Caco-2 (cell line): ENCODE results near the gene RFPL1. TPM values are rescaled to one million over a fixed set of nuclear protein-coding genes. Genes with fewer than 3 reads are reported as not detected.

Experiments
- BruUV-seq: library from RNA; stranded (reverse); fragments of 400-500 nt; replicated peaks from 2 replicates; lab custom pipeline; 2021; lab: Mats Ljungman, UMichigan
- CTCF ChIA-PET: fragments of 300-600 bp; sonication (Branson Sonifier 250); formaldehyde crosslinking; loops from one replicate; lab custom pipeline; 2022; ENCODE audit warnings: antibody characterized with exemption; lab: Charles Lee
- POLR2A ChIA-PET: fragments of 300-600 bp; sonication (Branson Sonifier 250); formaldehyde crosslinking; loops from one replicate; lab custom pipeline; 2022; ENCODE audit warnings: antibody characterized with exemption; lab: Charles Lee
- DNase-seq, 2 experiments: peaks; one replicate each; pipeline versions ENCODE4 v3.0.0 to v3.0.0-alpha.2; 2020 to 2022
- H3K27me3 ChIP-seq: replicated peaks from 2 replicates; pipeline ENCODE4 v1.6.0; 2011; ENCODE audit warnings: low read length; ENCODE audit not compliant: control insufficient read depth, insufficient read depth
- H3K36me3 ChIP-seq: 2 replicates; pipeline ENCODE4 v1.5.1; 2011; ENCODE audit warnings: low read length; ENCODE audit not compliant: control insufficient read depth, insufficient read depth
- H3K4me1 ChIP-seq: fragments of 250-450 bp; sonication (Bioruptor Pico); 2 replicates; pipeline ENCODE4 v1.5.1; 2020; ENCODE audit warnings: mild to moderate bottlenecking
- H3K4me3 ChIP-seq: 2 replicates; pipeline ENCODE4 v1.5.1; 2011; ENCODE audit warnings: low read depth, mild to moderate bottlenecking, control low read depth, low read length
- H3K9me3 ChIP-seq: fragments of 250-450 bp; sonication (Bioruptor Pico); 2 replicates; pipeline ENCODE4 v1.5.1; 2020; ENCODE audit warnings: mild to moderate bottlenecking, moderate library complexity
- H3K27ac Mint-ChIP-seq: one replicate; pipeline ENCODE4 v1.8.0; 2022; ENCODE audit warnings: mixed read lengths; ENCODE audit not compliant: unreplicated experiment
- H3K27me3 Mint-ChIP-seq: one replicate; pipeline ENCODE4 v1.8.0; 2022; ENCODE audit warnings: mixed read lengths; ENCODE audit not compliant: insufficient read depth, unreplicated experiment
- H3K36me3 Mint-ChIP-seq: one replicate; pipeline ENCODE4 v1.8.0; 2022; ENCODE audit warnings: mild to moderate bottlenecking, mixed read lengths; ENCODE audit not compliant: insufficient read depth, unreplicated experiment
- H3K4me1 Mint-ChIP-seq: one replicate; pipeline ENCODE4 v1.8.0; 2022; ENCODE audit warnings: low read depth, mixed read lengths; ENCODE audit not compliant: unreplicated experiment
- H3K4me3 Mint-ChIP-seq: one replicate; pipeline ENCODE4 v1.8.0; 2022; ENCODE audit warnings: mild to moderate bottlenecking, moderate library complexity, mixed read lengths; ENCODE audit not compliant: unreplicated experiment
- H3K9me3 Mint-ChIP-seq: one replicate; pipeline ENCODE4 v1.8.0; 2022; ENCODE audit warnings: mixed read lengths; ENCODE audit not compliant: unreplicated experiment
- intact Hi-C: fragments of 100-400 bp; cut with micrococcal nuclease; formaldehyde crosslinking; loops from one replicate; pipeline ENCODE4 v1.10.0; 2022; ENCODE audit not compliant: unreplicated experiment
- total RNA-seq: library from RNA; stranded (reverse); gene quantifications from 2 replicates; pipeline ENCODE4 v1.2.3, GENCODE V29; 2022
- TF ChIP-seq, protein P1 (sequence below), 2 experiments: fragments of 200-600 bp in 1 of 2; IDR thresholded peaks; 1 replicate in 1 of 2; 2 replicates in 1 of 2; pipeline versions ENCODE4 v1.5.1 to v1.8.0; 2011 to 2022; ENCODE audit warnings: antibody characterized with exemption in 1 of 2, control low read depth in 1 of 2, inconsistent platforms in 1 of 2, low read depth in 1 of 2, low read length in 1 of 2, mild to moderate bottlenecking in 1 of 2, moderate library complexity in 1 of 2; ENCODE audit not compliant: insufficient read depth in 1 of 2, severe bottlenecking in 1 of 2, unreplicated experiment in 1 of 2

Gene RFPL1
- total RNA-seq, 1 experiment from 2014 or later, result not detected

GRCh38 chr22:29482253-29482652, 43.9 kb downstream of the RFPL1 start:
- H3K27ac Mint-ChIP-seq, result no peak overlapping the region
- no peak for DNase-seq
- peaks cover 10% of the 10 kb centered on the region for H3K27me3 Mint-ChIP-seq
- no peaks in the 10 kb centered on the region for H3K9me3 Mint-ChIP-seq
- no peak overlapping the region for H3K4me3 Mint-ChIP-seq
- no TSS peak for BruUV-seq
- CTCF ChIA-PET, result interaction anchor here (0.5 kb wide), 1 partner anchor 87 kb away, joined by 5 read pairs; no protein-coding TSS in a partner anchor
- TF ChIP-seq, protein P1, sequence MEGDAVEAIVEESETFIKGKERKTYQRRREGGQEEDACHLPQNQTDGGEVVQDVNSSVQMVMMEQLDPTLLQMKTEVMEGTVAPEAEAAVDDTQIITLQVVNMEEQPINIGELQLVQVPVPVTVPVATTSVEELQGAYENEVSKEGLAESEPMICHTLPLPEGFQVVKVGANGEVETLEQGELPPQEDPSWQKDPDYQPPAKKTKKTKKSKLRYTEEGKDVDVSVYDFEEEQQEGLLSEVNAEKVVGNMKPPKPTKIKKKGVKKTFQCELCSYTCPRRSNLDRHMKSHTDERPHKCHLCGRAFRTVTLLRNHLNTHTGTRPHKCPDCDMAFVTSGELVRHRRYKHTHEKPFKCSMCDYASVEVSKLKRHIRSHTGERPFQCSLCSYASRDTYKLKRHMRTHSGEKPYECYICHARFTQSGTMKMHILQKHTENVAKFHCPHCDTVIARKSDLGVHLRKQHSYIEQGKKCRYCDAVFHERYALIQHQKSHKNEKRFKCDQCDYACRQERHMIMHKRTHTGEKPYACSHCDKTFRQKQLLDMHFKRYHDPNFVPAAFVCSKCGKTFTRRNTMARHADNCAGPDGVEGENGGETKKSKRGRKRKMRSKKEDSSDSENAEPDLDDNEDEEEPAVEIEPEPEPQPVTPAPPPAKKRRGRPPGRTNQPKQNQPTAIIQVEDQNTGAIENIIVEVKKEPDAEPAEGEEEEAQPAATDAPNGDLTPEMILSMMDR (IDR thresholded peaks at IDR 0.05; ENCODE audit: insufficient read depth in 1 of 2, low read depth in 1 of 2, low read length in 1 of 2, severe bottlenecking in 1 of 2, unreplicated experiment in 1 of 2), result no peak
- H3K4me1 ChIP-seq, result no peaks in the 10 kb centered on the region
- peaks cover 7% of the 10 kb centered on the region for H3K4me1 Mint-ChIP-seq
- H3K4me3 ChIP-seq, result no peak overlapping the region
- POLR2A ChIA-PET, result no interaction called here
- H3K27me3 ChIP-seq, result no peaks in the 10 kb centered on the region; the same call in 1 of the 2 replicates
- H3K36me3 ChIP-seq, result no peaks in the 10 kb centered on the region
- H3K9me3 ChIP-seq, result no peaks in the 10 kb centered on the region
- intact Hi-C loops, result no loop called here
- H3K36me3 Mint-ChIP-seq, result no peaks in the 10 kb centered on the region

- Mint-ChIP-seq H3K27ac (no peak overlapping the region), H3K9me3 (no peaks in the 10 kb centered on the region), H3K36me3 (no peaks in the 10 kb centered on the region), H3K27me3 (peaks cover 10% of the 10 kb centered on the region), H3K4me1 (peaks cover 7% of the 10 kb centered on the region), H3K4me3 (no peak overlapping the region)
- no peaks in the 10 kb centered on the region for H3K4me1 ChIP-seq
- TF ChIP-seq, protein P1 (IDR thresholded peaks at IDR 0.05; ENCODE audit: insufficient read depth in 1 of 2, low read depth in 1 of 2, low read length in 1 of 2, severe bottlenecking in 1 of 2, unreplicated experiment in 1 of 2), result no peak
- ChIA-PET POLR2A (no interaction called here), CTCF (interaction anchor here (0.5 kb wide), 1 partner anchor 87 kb away, joined by 5 read pairs; no protein-coding TSS in a partner anchor)
- intact Hi-C loops, result no loop called here
- no TSS peak for BruUV-seq
- no peaks in the 10 kb centered on the region; the same call in 1 of the 2 replicates for H3K27me3 ChIP-seq
- no peaks in the 10 kb centered on the region for H3K9me3 ChIP-seq
- H3K36me3 ChIP-seq, result no peaks in the 10 kb centered on the region
- no peak for DNase-seq
- no peak overlapping the region for H3K4me3 ChIP-seq
Observed at GRCh38 chr22:29482726-29483125, 44.3 kb downstream of the RFPL1 start.

- BruUV-seq, result no TSS peak
- Histone ChIP-seq H3K4me1 (no peaks in the 10 kb centered on the region), H3K9me3 (no peaks in the 10 kb centered on the region), H3K4me3 (no peak overlapping the region), H3K36me3 (no peaks in the 10 kb centered on the region), H3K27me3 (no peaks in the 10 kb centered on the region; the same call in 1 of the 2 replicates)
- Mint-ChIP-seq H3K27me3 (peaks cover 10% of the 10 kb centered on the region), H3K36me3 (no peaks in the 10 kb centered on the region), H3K27ac (no peak overlapping the region), H3K9me3 (no peaks in the 10 kb centered on the region), H3K4me1 (peaks cover 7% of the 10 kb centered on the region), H3K4me3 (no peak overlapping the region)
- ChIA-PET CTCF (no interaction called here), POLR2A (no interaction called here)
- DNase-seq, result no peak
- TF ChIP-seq, protein P1 (IDR thresholded peaks at IDR 0.05; ENCODE audit: insufficient read depth in 1 of 2, low read depth in 1 of 2, low read length in 1 of 2, severe bottlenecking in 1 of 2, unreplicated experiment in 1 of 2), result no peak
- intact Hi-C loops, result no loop called here
Observed at GRCh38 chr22:29483254-29483653, 44.9 kb downstream of the RFPL1 start.
